Esophagus muscularis mucosa (tissue), 4 donors: ENCODE results near the gene ZER1.

Experiments
- CTCF ChIP-seq, 3 experiments: fragments of 200-600 bp in 2 of 3; fragments of 450-650 bp in 1 of 3; sonication (generic) in 2 of 3; IDR thresholded peaks; one replicate each; pipeline ENCODE4 v1.5.1; 2017 to 2019; ENCODE audit warnings: antibody characterized with exemption in 3 of 3, mild to moderate bottlenecking in 2 of 3, moderate library complexity in 1 of 3
- EP300 ChIP-seq: sonication (generic); formaldehyde crosslinking; IDR thresholded peaks from one replicate; pipeline ENCODE4 v1.6.1; 2017; ENCODE audit warnings: antibody characterized with exemption
- POLR2A ChIP-seq: fragments of 450-650 bp; IDR thresholded peaks from one replicate; pipeline ENCODE4 v1.6.1; 2017; ENCODE audit warnings: antibody characterized with exemption, moderate library complexity, mild to moderate bottlenecking, low read depth
- POLR2AphosphoS5 ChIP-seq, 2 donors: sonication (generic); formaldehyde crosslinking; IDR thresholded peaks; one replicate each; pipeline ENCODE4 v1.6.1; 2017; ENCODE audit warnings: antibody characterized with exemption in 2 of 2

- TF ChIP-seq CTCF (IDR thresholded peaks at IDR 0.05) (no peak), POLR2A (no peak), POLR2AphosphoS5 (IDR thresholded peaks at IDR 0.05) (no peak), EP300 (no peak)
Measured at GRCh38 chr9:128714586-128715435, 56.9 kb downstream of the ZER1 start.
